SHP77 (cell line): ENCODE results near the gene PRPF40A.

ENCODE experiments used
- DNase-seq, 2 experiments: peaks; one replicate each; lab custom pipeline; 2025; lab: John Stamatoyannopoulos, UW

PRPF40A gene

DNA sequence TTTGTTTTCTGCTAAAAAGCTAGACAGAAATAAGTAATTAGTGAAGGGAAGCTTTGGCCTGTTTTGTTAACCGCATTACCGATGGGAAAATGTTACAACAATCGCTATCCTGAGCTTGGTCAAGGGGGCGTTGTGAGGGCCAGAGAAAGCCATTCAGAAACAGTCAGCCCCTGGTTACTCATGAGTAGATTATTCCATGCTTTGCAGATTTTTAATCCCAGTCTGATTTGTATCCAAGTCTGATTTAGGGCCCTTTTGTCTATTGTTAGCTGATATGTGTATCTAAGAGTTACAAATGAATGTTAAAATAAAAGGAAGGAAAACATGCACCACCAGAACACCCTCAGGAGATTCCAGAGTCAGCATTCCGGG is 99.1 kb downstream of the PRPF40A start:
- no peak for DNase-seq

DNA sequence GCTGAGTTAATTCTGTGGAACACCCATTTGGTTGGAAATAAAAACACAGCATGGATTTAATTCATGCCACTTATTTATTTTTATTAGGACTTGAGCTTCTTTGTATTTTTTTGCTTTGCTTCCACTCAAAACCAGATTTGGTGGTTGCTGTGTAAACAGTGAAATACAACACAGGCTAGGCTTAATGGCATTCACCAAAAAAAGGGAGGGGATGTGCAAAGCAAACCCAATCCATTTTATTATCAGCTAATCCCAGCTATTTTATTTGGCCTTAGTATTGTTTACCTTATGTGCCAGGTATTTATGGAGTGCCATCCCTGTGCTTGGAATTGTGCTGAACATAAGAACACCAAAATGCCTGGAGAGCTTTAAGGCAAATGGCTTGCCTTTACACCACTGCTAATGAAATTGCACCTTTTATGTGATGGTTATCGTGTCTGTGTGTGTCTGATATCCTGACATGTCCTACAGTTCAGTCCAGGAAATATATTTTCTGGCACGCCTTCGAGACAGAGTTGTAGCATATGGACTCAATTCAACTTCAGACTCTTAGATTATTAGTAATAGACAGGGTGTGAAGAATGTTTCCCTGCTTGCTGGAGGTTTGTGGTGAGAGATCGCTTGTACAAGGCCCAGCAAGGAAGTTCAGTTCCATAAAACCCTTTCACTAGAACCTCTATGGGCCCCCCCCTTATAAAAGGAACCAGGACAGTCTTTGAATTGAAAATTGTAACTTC is 99.6 kb downstream of the PRPF40A start:
- DNase-seq: no peak

DNA sequence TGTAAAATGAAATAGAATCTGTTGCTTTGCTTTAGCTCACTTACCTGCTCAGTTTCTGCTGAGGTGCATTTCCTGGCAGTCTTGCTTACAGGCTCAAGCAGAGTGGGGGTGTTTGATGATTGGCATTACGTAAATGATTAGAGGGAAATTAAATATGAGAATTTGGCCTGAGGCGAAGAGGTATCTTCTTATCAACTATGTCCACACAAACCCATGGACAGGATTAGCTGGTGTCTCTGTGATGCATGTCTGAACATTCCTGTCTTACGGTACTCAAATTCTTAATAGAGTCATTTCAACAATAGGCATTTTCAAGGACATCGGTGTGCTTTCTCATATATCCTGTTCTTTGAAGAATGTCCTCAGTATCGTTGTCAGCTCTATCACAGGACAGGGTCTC is 102.1 kb downstream of the PRPF40A start:
- no peak for DNase-seq

DNA sequence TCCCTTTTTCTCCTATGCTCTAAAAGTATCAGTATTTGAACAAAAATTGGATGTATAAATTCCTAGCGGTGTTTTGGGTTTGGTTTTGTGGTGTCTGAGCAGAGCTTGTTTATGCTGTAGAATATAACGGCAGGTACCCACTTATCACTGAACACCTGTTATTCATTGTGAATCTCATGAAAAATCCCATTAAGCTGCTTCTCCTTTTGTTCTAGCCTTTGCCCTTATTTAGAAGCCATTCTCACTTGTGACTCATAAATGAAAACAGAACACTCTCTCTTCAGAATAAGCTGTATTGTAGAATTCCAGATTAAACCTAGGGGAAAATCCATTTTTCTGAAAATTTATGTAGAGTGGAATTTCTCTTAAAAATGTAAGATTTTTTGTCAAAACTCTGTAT is 104.0 kb downstream of the PRPF40A start:
- no peak for DNase-seq

DNA sequence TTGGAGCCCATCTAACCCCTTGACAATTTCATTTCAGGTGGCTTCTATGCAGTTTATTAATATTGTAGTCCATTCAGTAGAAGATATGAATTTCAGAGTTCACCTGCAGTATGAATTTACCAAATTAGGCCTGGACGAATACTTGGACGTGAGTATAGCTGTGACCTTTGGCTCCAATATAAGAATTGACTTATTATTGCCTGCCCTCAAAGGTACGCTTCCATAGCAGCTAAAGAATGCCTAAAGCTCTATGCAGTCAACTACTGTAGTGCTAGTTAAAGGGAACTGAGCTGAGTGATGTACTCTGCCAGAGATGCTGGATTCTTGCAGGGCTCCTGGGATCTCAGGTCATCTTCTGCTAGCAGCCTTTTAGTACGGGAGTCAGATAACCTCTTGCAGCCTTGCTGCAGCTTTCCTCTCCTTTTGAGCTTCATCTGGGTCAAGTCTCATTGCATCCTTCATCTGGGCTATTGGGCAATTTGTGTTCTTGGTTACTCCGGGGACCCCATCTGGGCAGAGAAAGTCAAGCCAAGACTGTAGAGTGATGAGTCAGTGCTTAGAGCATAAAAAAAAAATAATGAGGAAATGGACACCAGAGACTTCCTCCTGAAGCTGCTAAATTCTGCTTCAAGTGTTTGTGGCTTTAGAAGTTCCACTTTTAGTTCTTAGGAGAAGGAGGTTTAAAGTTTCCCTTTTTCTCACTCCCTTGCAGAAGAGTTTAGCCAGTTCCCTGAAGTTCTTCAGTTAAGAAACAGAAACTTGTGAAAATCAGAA is 105.6 kb downstream of the PRPF40A start:
- DNase-seq: no peak

DNA sequence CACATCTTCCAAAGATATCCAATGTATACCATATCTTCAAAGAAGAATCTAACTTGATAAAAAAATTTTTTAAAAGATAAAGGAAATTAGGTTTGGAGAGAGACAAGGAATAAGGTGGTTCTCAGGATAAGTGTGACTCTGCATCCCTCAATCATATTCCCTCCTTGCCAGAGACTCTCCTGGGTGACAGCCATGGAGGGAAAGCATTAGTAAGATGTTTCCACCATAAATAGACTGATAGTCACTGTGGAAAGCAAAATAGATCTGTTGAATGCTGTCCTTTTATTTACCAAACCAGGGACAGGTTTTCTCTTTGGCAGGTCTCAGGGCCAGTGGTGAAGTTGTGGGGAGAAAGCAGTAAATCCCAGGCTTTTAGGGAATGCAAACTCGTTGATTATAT is 107.6 kb downstream of the PRPF40A start:
- no peak for DNase-seq

DNA sequence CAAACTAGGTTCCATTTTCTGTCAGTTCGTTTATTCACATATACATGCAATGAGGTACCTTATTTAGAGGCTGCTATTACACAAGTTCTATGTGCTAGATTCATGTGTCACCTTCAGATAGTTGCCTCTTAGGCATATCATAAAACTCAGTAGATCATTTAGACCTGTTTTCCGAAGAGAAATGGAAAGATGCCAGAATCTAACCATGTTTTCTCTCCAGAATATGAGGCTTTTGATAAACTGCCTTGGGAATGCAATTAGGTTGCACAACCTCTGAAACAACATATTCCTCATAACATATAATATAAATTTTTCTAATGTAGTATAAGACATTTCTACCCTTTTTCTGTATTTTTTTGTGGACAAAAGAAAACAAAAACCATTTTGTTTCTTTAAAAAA is 108.1 kb downstream of the PRPF40A start:
- DNase-seq: no peak

DNA sequence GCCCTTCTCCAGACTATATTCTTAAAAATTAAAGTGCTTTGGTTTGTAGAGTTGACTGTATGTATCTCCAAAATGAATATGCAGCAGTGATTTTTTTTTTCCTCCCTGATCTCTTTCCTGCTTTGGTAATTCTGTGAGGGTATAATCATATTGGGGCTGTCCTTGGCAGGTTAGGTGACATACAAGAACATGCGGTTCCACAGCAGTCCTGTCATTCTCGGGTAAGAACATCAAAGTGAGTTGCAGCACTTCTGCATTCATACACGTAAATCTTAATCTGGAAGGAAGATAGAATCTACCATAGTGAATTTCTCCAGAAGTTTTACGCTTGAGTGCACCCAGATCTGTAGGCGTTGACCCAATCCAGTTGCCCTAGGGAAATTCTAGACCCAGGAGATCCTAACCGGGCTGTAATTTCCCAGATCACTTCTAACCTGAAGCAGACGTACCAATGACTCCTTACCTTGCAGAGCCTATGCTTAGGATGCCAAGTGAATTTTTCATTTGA is 109.4 kb downstream of the PRPF40A start:
- DNase-seq: no peak

DNA sequence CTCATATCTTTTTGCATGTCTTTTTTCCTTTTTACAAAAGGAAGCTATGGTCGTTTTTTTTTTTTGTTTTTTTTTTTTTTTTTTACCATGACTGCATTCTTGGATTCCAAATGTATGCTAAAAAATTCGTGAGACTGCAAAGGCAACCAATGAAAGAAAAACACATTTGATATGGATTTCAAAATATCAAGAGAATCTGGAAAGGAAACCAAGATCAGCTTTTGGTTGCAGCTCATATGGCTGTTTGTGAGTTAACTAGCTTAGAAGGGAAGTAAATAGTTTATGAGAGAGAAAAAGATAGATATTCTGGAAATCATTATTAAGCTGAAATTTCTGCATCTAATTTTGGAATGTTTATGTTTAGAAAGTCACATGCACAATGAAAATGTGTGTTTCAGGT is 110.3 kb downstream of the PRPF40A start:
- no peak for DNase-seq

DNA sequence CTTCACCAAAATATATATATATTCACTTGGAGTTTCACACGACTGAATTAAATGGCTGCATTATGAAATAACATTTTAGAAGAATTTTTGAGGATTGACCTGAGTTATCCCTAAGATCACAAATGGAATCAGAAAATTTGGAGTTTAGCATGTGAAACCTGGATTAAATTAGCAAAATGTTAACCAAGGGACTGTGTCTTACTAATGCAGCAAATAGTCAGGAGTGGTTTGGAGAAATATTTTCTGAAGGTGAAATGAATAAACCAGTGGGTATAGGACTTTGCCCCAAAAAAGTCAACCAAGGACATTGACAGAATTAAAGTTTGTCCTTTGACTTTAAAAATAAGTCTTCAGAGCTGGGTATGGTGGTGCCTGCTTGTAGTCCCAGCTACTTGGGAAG is 111.2 kb downstream of the PRPF40A start:
- no peak for DNase-seq

DNA sequence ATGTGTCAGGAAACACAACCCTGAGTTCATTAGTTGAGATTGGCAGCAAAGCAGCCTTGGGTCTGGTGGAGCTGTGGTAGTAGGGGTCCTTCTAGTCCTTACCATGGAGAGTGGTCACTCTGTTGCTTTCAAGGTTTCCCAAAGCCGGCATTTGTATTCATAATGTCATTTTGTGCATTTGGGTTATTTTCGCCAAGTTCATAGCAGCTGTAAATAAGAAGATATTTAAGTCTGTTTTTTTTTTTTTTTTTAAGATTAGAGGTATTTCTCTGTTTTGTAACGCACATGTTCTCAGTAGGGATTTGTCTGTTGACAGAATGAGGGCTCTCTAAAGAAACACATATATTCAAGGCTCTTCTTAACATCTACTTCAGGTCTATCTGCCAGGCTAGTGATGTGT is 114.1 kb downstream of the PRPF40A start:
- no peak for DNase-seq

DNA sequence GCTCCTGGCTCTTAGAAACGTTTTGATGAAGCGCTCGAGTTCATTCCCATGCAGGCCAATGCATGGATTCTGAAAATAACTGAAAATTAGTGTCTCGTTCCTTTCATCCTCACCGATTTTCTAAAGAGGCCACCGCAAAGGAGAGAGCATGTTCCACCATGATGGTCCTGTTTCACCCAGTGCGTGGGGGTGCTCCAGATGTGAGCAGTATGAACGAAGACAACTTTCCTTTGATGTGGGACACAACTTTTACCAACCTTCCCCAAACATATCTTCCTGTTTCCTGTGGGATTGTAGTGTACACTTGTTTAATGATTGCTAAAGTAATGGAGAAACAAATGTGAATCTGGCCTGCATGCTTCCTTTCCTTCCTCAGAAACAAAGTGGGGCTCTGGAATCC is 114.5 kb downstream of the PRPF40A start:
- no peak for DNase-seq
